Caki2 (cell line): ENCODE results near the gene DENND1A. TPM values are rescaled to one million over a fixed set of nuclear protein-coding genes. Genes with fewer than 3 reads are reported as not detected.
A peak's percentile ranks its signal among the peaks of the same experiment; 100 is the strongest.

Source experiments
- DNase-seq: peaks from one replicate; pipeline ENCODE4 v3.0.0-alpha.2; 2015; ENCODE audit warnings: low read depth
- in situ Hi-C: cut with HindIII; loops from 2 replicates; pipeline ENCODE4 v1.10.0; 2016; ENCODE audit warnings: low sequenced_read_pairs, low pct_unique_long_range_greater_than_20kb, mixed read lengths
- total RNA-seq: library from RNA; depleted of rRNA; stranded (reverse); fragments of >200 nt; shearing (Covaris generic); gene quantifications from 2 replicates; pipeline ENCODE4 v1.2.3, GENCODE V29; 2014; ENCODE audit warnings: low replicate concordance

Gene DENND1A
- total RNA-seq, 1 experiment from 2014 or later: 14.0 TPM

DNA sequence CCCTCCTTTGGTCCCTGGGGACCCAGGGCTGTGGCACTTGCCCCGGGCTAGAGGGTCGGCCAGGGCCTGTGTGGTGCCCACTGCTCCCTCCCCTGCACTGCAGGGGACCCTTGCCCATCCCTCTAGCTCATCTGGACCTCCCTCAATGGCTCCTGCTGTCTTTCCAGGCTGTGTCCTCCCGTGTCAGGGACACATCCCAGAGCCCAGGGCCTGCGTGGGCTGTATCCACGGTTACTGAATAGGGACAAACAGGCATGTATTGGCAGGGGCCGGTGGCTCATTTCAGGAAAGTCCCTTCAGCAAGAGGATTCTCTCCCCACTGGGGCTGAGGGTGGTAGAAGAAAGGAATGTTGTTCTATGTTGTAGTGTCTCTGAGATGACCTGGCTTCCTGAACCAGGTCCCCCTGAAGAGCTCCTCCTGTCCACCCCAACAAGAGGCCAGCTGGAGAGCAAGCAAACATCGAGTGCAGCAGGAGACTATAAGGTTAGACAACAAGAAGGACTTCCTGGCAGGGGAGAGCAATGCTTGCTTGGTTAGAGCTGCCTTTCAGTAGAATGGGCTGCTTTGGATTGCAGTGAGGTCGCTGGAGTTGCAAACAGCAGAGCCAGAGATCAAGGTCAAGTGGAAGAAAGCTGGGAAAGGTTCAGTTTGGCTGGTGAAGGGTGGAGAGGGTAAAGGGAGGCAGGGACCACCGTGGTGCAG is 575.0 kb downstream of the DENND1A start:
- DNase-seq: peak; percentile 30
- in situ Hi-C loops: loop anchor here (10.0 kb wide), 1 partner anchor 260 kb away; no protein-coding TSS in a partner anchor

DNA sequence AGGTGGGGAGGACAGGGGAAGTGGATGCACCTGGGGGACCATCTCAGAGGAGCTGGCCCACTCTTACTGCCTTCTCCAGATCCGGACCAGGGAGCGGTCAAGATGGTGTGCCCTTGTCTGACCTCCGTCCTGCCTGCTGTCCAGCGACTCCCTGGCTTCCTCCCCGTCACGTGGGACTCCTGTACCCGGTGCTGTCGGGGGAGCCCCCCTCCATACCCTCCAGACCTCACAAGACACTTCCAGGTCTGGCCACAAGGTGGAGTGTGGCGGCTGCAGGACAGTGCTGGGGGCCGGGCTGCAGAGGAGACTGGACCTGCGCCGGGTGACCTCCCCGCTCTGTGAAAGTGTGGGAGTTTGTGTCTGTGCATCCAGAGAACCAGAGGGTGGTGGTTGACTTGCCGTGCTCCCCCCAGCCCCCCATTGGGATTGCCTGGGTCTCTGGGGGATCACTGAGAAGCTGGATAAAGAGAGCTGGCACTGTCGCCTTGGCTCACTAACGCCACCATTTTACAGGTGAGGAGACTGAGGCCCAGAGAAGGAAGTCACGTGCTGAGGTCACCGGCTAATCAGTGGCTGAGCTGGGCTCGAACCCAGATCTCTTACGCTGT is 575.8 kb downstream of the DENND1A start:
- peak; percentile 49 for DNase-seq
- in situ Hi-C loops: loop anchor here (10.0 kb wide), 1 partner anchor 259 kb away; no protein-coding TSS in a partner anchor

DNA sequence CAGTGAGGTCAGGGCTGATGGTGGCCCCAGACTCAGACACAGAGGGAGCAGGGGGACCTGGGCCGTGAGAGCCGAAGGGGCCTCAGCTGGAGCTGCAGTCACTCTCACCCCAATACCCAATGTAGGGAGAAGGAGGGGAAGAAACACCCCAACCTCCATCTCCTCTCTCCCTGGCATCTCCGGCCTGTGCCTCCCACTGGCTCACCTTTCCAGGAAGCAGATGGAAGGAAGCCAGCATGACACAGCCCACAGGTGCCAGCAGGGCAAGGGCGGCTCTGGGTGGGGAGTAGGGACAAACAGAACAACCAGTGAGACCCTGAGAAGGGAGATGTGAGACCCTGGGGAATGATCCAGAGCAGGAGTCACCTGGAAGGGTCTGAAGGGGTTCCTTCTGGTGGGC is 576.9 kb downstream of the DENND1A start:
- DNase-seq: no peak
- in situ Hi-C loops: loop anchor here (10.0 kb wide), 1 partner anchor 258 kb away; no protein-coding TSS in a partner anchor

DNA sequence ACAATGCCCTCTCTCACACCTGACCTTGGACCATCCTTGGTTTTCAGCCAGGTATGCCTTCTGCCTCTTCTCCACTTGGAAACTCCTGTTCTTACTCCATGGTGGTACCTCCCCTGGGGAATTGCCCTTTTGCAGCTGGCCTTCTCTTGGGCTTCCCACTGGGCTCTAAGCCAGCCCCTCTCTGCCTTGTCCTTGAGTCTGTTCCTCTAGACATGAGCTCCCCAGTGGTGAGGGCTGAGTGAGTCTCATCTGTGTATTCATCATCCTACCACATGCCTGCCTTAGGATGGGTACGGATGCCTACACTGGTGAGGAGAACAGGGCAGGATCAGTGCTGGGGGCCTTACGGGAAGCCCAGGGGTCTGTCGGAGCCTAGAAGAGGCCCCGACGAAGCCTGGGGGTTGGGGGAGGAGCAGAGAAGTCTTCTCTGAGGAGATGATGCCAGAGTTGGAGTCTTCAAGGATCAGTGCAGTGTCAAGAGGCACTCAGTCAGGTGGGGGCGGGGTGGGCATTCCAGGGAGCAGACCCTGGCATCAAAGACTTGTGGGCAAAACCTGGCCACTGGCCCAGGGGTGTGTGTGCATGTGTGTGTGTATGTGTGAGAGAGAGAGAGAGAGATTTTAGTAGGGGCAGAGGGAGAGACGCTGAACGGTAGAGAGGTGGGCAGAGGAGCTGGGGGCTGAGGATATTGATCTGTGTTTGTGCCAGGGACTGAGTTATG is 579.2 kb downstream of the DENND1A start:
- DNase-seq: no peak
- in situ Hi-C loops: loop anchor here (10.0 kb wide), 1 partner anchor 256 kb away; no protein-coding TSS in a partner anchor

DNA sequence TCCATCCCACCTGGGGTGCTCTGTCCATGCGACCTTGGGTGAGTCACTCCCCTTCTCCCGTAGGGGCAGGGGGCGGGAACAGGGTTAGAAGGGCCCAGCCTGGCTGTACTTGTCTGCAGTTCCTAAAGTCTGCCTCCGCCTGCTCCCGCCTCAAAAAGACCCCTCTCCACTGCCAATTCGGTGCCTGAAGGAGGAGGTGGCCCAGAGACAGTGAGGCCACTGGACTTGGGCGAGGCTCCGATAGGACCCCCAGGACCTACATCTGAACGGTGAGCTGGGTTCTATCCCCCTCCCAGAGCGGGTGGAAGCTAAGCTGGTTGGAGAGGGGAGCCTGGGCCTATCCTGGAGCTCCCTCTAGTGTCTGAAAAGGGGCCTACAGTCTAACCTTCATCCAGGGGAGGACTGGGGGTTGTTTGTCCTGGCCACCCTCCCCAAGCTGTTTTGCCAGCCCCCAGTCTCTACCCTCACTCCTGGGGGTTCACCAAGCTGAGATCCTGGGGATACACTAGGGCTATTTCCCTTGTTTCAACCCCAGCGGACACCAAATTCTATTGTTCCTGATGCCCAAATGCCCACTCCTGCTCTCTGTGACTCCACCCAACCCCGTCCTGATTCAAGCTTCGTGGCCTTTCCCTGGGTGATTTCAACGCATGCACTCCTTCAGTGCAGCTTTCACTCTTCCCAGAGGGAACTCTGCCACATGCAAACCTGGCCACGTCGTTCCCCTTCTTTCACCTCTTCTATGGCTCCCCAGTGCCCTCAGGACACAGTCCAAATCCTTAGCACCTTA is 580.0 kb downstream of the DENND1A start:
- peak; percentile 53 for DNase-seq
- in situ Hi-C loops: loop anchor here (10.0 kb wide), 1 partner anchor 255 kb away; no protein-coding TSS in a partner anchor

DNA sequence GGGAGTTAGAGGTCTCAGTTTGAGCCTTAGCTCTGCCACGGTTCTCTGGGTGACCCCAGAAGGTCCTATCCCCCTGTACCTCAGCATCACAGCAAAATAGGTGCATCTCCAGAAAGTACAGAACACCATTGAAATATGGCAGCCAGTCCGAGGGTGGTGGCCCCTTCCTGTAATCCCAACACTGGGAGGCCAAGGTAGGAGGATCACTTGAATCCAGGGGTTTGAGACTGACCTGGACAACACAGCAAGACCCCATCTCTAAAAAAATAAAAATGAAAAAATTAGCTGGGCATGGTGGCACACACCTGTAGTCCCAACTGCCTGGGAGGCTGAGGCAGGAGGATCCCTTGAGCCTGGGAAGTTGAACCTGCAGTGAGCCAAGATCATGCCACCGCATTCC is 580.9 kb downstream of the DENND1A start:
- in situ Hi-C loops: no loop called here
- DNase-seq: no peak

DNA sequence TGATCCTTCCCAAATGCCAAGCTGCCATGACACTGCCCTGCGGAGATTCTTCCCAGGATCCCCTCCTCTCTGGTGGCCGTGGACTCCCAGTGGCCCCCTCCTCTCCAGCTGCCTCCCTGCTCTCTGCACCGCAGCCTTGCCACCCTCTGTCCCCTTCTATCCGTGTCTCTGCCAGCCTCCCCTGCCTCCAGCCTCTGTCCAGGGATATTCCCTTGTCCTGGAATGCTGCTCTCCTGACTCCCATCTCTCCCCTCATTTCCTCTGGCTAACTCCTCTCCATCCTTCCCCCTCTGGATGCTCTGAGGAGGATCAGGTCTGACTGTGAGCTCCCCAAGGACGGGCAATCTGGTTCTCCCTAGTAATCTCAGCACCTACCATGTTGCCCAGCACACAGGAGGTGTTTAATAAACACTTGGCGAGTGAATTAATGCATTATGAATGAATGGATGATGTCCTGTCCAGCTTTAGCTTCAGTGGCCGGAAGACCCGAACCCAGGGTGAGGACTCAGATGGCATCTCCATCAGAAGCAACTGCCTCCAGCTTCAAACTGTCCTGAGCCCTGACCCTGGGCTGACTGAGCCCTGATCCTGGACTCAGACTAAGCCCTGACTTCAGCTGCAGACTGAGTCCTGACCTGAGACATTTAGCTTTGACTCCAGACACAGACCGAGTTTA is 581.5 kb downstream of the DENND1A start:
- in situ Hi-C loops: no loop called here
- DNase-seq: no peak

DNA sequence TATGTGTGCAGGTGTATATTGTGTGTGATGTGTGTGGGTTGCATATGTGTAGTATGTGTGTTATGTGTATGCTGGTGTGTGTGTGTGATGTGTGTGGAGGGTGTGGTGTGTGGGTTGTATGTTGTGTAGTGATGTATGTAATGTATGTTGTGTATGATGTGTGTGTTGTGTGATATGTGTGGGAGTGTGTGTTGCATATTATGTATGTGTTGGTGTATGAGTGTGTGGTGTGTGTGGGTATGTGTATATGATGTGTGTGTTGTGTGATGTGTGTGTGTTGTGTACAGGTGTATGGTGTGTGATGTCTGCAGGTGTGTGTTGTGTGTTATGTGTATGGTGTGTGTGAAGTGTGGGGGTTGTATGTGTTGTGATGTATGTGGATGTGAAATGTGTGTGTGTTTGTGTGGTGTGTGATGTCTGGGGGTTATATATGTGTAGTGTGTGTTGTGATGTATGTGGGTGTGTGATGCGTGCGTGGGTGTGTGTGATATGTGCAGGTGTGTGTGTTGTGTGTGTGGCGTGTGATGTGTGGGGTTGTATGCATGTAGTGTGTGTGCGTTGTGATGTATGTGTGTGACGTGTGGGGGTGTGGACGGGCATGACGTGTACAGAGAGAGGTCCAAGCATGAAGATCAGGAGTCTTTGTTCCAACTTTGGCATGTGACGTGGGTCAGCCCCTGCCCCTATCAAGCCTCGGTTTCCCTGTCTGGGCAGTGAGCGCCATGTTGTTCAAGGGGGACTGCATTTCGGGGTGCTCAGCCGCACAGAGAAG is 582.5 kb downstream of the DENND1A start:
- in situ Hi-C loops: no loop called here
- DNase-seq: no peak

DNA sequence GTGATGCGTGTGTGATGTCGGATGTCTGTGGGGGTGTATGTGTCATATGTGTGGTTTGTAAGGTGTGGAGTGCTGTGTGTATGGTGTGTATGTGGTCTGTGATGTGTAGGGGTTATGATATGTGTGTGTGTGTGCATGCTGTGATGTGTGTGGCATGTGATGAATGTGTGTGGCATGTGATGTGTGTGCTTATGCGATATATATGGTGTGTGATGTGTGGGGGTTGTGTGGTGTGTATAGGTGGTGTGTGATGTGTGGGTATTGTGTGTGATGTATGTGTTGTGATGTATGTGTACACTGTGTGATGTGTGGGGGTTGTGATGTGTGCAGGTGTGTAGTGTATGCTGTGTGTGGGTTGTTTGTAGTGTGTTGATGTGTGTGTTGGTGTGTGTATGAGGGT is 583.1 kb downstream of the DENND1A start:
- in situ Hi-C loops: no loop called here
- DNase-seq: no peak

DNA sequence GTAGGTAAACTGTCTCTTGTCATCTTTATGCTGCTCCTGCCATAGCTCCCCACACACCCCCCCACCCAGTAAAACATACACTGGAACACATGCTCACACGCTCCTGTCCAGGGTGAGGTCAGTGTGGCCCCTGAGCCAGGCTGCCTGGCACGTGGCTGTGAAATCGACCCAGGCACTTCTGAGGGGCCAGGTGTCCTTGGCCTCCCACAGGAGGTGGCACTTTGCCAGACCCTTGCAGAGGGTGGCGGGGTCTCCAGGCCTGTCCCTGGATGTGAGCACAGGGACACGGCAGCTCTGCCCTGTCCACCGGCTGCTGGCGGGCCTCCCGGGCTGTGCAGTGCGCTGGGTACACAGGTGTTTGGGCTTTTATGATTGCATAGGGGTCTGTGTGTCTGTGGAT is 583.9 kb downstream of the DENND1A start:
- no peak for DNase-seq

DNA sequence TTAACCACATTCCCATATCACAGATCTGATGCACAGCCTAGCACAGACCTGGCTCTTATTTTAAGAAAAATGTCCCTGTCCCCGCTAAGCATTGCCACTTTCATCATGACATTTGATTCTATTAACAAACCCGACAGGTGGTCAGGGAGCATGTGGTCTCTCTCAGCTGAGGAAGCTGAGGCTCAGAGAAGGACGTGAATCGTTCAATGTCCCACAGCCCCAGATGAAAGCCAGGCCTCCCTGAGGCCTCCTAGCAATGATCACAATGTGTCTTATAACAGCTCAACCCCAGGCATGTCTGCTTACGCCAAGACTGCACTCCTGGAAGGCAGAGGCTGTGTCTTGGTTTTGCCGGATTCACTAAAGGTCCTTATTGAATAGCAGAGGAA is 584.4 kb downstream of the DENND1A start:
- DNase-seq: no peak
- in situ Hi-C loops: no loop called here

More for the DNA sequence above, 583.9 kb downstream of the DENND1A start:
- in situ Hi-C loops: no loop called here

DNA sequence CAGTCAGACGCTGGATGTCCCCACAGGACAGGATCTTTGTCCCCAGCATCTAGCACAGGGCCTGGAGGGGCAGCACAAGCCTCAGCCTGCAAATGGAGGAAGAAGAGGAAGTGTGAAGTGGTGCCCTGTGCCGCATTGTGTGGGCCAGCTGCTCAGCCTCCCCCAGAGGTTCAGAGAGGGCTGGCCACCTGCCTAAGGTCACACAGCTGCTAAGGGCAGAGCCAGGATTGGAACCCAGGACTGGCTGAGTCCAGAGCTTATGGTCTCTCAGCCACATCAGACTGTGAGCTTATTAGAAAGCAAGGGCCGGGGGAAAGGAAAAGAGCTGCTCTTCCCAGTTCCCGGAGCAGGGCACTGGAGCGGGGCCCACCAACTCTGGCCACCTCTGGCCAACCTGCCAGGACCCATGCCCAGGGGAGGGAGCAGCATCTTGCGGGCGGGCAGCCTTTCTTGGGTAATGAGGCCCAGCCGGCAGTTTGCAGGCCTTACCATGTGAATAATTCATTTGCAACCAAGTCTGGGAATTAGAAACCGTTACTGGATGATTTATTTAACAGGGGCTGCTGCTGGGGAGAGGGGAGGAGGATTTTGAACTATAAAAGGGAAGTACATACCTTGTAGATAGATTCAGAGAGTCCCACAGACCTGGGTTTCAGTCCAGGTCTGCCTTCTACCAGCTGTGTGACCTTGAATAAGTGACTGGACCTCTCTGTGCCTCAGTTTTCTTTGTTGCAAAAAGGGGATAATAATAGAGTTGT is 585.6 kb downstream of the DENND1A start:
- no peak for DNase-seq
- in situ Hi-C loops: no loop called here

DNA sequence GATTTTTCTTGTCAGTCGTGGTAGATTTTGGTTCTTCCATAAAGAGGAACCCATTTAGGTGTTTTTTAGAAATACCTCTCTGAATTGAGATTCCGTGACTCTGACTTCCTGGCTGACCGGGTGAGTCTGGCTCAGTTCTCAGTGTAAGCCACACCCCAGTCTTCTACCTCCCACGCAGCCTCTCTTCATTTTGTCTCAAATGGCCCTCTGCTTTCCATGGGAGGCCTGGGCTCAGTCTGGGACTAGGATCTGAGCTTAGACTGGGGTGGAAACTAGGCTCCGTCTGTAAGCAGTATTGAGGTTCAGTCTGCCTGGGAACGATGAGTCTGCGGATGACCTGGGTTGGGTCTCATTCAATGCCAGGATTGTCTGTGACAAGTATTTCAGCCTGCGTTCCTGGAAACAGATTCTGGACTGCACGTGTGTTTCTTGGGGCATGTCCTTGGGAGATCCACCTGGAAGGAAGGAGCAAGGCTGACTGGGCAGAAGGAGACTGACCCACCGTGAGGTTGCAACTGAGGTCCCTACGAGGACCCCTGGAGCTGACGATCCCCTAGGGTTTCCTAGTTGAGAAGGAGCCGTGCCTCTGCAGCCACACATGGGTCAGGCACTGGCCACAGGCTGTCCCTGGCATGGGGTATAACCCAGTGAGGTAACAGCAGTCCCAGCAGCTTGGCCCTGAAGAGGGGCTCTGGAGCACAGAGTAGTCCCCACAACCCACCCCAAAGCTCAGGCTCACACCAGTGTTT is 586.3 kb downstream of the DENND1A start:
- in situ Hi-C loops: no loop called here
- DNase-seq: no peak

DNA sequence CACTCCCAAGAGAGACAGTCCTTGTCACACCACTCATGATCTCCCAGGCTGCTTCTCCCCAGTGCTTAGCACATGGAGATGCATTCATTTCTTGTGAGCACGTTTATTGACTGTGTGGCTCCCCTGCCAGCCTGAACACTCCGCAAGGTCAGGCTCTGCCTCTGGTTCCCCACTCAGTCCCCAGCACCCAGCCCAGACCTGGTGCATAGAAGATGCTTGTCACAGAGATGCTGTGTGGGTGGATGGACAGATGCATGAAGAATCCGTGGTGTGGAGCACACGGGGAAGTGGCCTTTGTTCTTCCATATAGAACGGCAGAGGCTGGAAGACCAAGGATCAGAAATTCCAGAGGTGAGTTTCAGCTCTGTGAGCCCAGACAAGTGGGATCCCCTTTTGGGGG is 587.7 kb downstream of the DENND1A start:
- in situ Hi-C loops: no loop called here
- no peak for DNase-seq

DNA sequence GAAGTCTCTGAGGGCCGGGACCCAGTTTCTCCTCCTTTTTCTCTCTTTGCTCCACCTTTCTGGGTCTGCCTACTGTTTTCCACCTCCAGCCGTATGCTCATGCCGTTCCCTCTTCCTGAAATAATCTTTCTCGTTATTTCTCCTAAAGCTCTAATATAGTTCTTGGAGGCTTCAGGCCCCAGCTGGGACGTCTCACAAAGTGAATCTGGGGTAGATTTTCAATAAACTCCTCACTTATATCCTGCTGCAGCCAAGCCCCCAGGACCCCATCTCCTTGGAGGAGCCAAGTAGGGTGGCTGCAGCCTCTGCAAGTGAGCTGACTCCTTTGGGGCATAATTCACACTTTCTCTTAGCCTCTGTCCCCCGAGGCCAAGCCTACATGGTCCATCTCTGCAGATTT is 588.1 kb downstream of the DENND1A start:
- in situ Hi-C loops: no loop called here

More for the DNA sequence above, 588.1 kb downstream of the DENND1A start:
- no peak for DNase-seq
